ENCODE results near the gene SLC41A3.
"Not testable (repeated sequence)": the region's sequence is repeated elsewhere in the genome, so short reads cannot be mapped to it uniquely, and the experiment has no call there.

SLC41A3 gene

GRCh38 chr3:125958511-125959316 is 125.2 kb downstream of the SLC41A3 start:
- Mint-ChIP-seq H3K4me1 (ENCODE audit: low read depth) (no peaks in the 10 kb centered on the region), H3K36me3 (ENCODE audit: low read depth) (no peaks in the 10 kb centered on the region), H3K27me3 (ENCODE audit: low read depth) (peaks cover 11% of the 10 kb centered on the region), H3K27ac (no peak overlapping the region), H3K4me3 (no peak overlapping the region), H3K9me3 (no peaks in the 10 kb centered on the region)

GRCh38 chr3:125957674-125958510 is 126.0 kb downstream of the SLC41A3 start:
- H3K9me3 Mint-ChIP-seq, result no peaks in the 10 kb centered on the region
- no peaks in the 10 kb centered on the region for H3K36me3 Mint-ChIP-seq (ENCODE audit: low read depth)
- H3K4me1 Mint-ChIP-seq (ENCODE audit: low read depth), result no peaks in the 10 kb centered on the region
- peaks cover 11% of the 10 kb centered on the region for H3K27me3 Mint-ChIP-seq (ENCODE audit: low read depth)
- H3K27ac Mint-ChIP-seq, result no peak overlapping the region
- no peak overlapping the region for H3K4me3 Mint-ChIP-seq

DNA sequence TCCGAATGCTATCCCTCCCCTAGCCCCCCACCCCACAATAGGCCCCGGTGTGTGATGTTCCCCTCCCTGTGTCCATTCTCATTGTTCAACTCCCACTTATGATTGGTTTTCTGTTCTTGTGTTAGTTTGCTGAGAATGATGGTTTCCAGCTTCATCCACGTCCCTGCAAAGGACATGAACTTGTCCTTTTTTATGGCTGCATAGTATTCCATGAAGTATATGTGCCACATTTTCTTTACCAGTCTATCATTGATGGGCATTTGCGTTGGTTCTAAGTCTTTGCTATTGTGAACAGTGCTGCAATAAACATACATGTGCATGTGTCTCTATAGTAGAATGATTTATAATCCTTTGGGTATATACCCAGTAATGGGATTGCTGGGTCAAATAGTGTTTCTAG is 126.9 kb downstream of the SLC41A3 start:
- peaks cover 15% of the 10 kb centered on the region for H3K27me3 Mint-ChIP-seq (ENCODE audit: low read depth)
- not testable (repeated sequence) for H3K9me3 Mint-ChIP-seq; H3K36me3 Mint-ChIP-seq (ENCODE audit: low read depth); H3K4me1 Mint-ChIP-seq (ENCODE audit: low read depth); H3K27ac Mint-ChIP-seq; H3K4me3 Mint-ChIP-seq
